HEK293T (cell line): ENCODE results near the gene RXRB.

Experiments used
- ARNT ChIP-seq: fragments of 450-650 bp; IDR thresholded peaks from 2 replicates; pipeline ENCODE4 v1.6.1; 2017; ENCODE audit warnings: mild to moderate bottlenecking
- BHLHE40 ChIP-seq: fragments of 450-650 bp; IDR thresholded peaks from 2 replicates; pipeline ENCODE4 v1.6.1; 2016; ENCODE audit warnings: mild to moderate bottlenecking, moderate library complexity, borderline replicate concordance
- CTBP1 ChIP-seq: fragments of 450-650 bp; IDR thresholded peaks from 2 replicates; pipeline ENCODE4 v1.6.1; 2016; ENCODE audit warnings: borderline replicate concordance
- ELF4 ChIP-seq: fragments of 450-650 bp; IDR thresholded peaks from 2 replicates; pipeline ENCODE4 v1.6.1; 2017; ENCODE audit warnings: antibody characterized with exemption
- FOXA1 ChIP-seq: fragments of 450-650 bp; IDR thresholded peaks from 2 replicates; pipeline ENCODE4 v1.6.1; 2016; ENCODE audit warnings: mild to moderate bottlenecking
- FOXM1 ChIP-seq: fragments of 450-650 bp; IDR thresholded peaks from 2 replicates; pipeline ENCODE4 v1.6.1; 2017; ENCODE audit warnings: mild to moderate bottlenecking, borderline replicate concordance
- HDGF ChIP-seq: fragments of 450-650 bp; IDR thresholded peaks from 2 replicates; pipeline ENCODE4 v1.6.1; 2017; ENCODE audit warnings: antibody characterized with exemption, borderline replicate concordance
- L3MBTL2 ChIP-seq: fragments of 450-650 bp; conservative IDR thresholded peaks from 2 replicates; pipeline ENCODE4 v1.6.1; 2016; ENCODE audit warnings: mild to moderate bottlenecking
- LEF1 ChIP-seq: fragments of 450-650 bp; IDR thresholded peaks from 2 replicates; pipeline ENCODE4 v1.6.1; 2017; ENCODE audit warnings: mild to moderate bottlenecking, borderline replicate concordance
- NFRKB ChIP-seq: fragments of 450-650 bp; IDR thresholded peaks from 2 replicates; pipeline ENCODE4 v1.6.1; 2016; ENCODE audit warnings: mild to moderate bottlenecking, moderate library complexity
- PKNOX1 ChIP-seq: fragments of 450-650 bp; IDR thresholded peaks from 2 replicates; pipeline ENCODE4 v1.6.1; 2016
- SP1 ChIP-seq: fragments of 450-650 bp; IDR thresholded peaks from 2 replicates; pipeline ENCODE4 v1.6.1; 2017
- SUZ12 ChIP-seq: fragments of 450-650 bp; IDR thresholded peaks from 2 replicates; pipeline ENCODE4 v1.6.1; 2016; ENCODE audit warnings: mild to moderate bottlenecking
- ZNF384 ChIP-seq: fragments of 450-650 bp; IDR thresholded peaks from 2 replicates; pipeline ENCODE4 v1.6.1; 2016

GRCh38 chr6:33215271-33216116 lies 15.0 kb upstream of the RXRB start:
- no peak for TF ChIP-seq FOXA1
- no peak for TF ChIP-seq SP1
- TF ChIP-seq SUZ12 = no peak
- no peak for TF ChIP-seq HDGF
- no peak for TF ChIP-seq ELF4
- no peak for TF ChIP-seq FOXM1
- TF ChIP-seq ZNF384 = no peak
- no peak for TF ChIP-seq ARNT
- no peak for TF ChIP-seq BHLHE40
- TF ChIP-seq PKNOX1 = no peak
- TF ChIP-seq CTBP1 = no peak
- no peak for TF ChIP-seq LEF1
- no peak for TF ChIP-seq NFRKB
- no peak for TF ChIP-seq L3MBTL2
